Colon (tissue), 2 donors: ENCODE data around the gene B4GALNT3.

ENCODE experiments used
- FAIRE-seq: peaks from 2 replicates; lab custom pipeline; 2012; peaks lifted over from hg19 to GRCh38; lab: Jason Lieb, UNC
- donor health status: control.
- donor health status: control.

Gene B4GALNT3

GRCh38 chr12:510071-510825, 50.5 kb downstream of the B4GALNT3 start:
- no peak for FAIRE-seq

GRCh38 chr12:512933-513332, 53.2 kb downstream of the B4GALNT3 start:
- FAIRE-seq = no peak

- FAIRE-seq = no peak
Measured at GRCh38 chr12:513446-513845, 53.7 kb downstream of the B4GALNT3 start.

- FAIRE-seq = no peak
Measured at GRCh38 chr12:517538-517937, 57.8 kb downstream of the B4GALNT3 start.

DNA sequence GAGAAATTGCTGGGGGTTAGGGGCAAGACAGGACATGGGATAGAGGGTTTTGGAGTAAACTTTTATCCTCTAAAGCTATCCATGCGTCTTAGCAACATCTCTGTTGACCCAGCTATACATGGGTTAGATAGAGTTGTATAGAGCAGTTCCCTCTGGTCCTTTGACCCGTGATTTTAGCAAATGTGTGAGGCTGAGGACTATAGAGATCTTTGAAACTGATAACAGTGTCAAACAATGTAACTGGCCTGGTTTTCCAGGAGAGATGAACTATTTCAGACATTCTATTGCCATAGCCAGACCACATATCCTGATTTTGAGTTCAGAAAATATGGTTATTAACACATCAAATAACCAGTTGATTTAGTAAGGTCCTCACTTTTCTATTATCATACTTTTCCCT, 60.4 kb downstream of the B4GALNT3 start:
- no peak for FAIRE-seq

DNA sequence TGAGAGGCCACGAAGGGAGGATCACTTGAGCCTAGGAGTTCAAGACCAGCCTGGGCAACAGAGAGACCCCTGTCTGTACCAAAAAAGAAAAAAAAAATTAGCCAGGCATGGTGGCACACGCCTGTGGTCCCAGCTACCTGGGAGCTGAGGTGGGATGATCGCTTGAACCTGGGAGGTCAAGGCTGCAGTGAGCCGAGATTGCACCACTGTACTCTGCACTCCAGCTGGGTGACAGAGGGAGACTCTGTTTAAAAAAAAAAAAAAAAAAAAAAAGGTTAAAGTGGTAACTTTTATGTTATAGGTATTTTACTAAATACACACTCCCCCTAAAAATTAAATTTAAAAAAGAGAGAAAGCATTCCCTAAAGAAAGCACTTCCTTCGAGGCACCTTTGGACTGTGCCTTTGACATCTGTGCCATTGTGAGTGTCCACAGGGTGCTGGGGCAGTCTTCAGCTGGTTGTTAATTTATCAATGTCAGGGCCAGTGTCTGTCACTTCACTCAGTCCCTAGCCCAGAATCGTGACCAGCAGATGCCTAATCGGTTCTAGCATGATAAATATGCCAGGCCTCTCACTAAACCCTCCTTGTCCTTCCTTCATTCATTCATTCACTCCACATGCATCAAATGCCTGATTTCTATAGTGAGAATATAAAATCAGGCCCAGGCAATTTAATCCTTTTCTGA, 63.1 kb downstream of the B4GALNT3 start:
- FAIRE-seq = no peak

DNA sequence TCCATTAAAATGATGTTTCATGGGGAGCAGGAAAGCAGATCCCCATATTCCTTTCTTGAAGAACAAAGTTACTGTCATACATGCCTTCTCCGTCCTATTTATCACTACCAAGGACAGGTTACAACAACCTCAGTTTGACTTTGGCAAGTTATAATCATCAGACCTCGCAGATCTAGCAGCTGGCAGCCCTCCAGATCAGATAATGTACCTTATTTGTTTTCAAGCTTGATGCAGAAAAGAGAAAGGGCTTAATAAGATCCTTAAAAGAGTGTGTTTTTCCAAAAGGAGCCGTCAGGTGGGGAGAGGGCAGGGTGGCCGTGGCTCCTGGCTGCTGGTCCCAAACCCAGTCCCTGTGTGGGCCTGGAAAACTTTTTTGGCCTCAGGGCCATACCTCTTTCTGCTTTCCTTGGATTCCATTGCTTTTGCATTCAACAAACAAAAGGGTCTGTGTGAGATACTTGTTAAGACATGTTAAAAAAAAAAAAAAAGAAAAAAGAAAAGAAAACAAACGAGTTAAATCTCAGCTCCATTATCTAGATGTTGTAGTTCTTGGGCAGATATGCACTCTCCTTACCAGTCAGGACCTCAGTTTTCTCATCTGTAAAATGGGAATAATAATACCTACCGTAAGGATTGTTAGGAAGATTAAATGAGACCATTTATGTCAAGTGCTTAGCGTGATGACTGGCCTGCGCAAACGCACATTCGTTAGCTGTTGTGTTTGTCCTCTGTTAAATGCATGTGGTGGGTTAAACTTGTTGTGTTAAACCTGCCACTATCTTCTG, 64.6 kb downstream of the B4GALNT3 start:
- no peak for FAIRE-seq

DNA sequence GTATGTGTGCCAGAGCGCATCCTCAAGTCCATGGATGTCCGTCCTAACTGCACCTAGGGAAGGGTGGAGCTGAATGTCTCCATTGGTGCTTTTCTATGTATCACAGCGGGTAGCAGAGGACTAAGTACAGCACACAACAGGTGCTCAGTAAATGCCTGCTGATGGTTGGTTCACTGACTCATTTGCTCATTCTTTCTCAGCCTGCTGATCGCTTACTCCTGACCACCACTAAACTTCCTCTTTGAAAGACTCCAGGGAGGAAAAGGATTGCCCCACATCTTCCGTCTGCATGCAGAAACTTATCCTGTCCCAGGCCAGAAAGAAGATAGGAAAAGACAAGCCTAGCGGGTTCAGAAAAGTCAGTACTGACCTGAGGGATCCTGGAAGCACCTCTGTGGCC, 66.3 kb downstream of the B4GALNT3 start:
- FAIRE-seq = no peak

GRCh38 chr12:527241-527640, 67.5 kb downstream of the B4GALNT3 start:
- FAIRE-seq = no peak

GRCh38 chr12:527729-528128, 68.0 kb downstream of the B4GALNT3 start:
- FAIRE-seq = no peak

- FAIRE-seq = no peak
Measured at GRCh38 chr12:530308-530707, 70.6 kb downstream of the B4GALNT3 start.

DNA sequence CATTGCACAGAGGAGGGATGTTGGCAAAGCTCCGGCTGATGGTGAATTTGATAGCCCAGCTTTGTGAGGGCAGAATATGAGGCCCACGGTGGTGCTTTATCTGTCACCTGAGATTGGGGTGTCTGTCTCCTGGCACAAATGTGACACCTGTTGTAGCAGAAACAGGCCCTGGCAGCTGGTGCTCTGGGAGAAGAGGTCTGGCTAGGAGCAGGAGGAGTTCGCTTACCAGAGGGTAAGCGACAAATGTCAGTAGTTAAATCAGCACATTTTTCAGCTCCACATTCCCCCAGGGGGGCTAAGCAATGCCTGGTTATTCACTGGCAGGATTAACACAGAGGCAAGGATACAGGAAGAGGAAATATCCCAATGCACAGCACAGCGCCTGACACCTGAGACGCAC, 71.1 kb downstream of the B4GALNT3 start:
- no peak for FAIRE-seq

DNA sequence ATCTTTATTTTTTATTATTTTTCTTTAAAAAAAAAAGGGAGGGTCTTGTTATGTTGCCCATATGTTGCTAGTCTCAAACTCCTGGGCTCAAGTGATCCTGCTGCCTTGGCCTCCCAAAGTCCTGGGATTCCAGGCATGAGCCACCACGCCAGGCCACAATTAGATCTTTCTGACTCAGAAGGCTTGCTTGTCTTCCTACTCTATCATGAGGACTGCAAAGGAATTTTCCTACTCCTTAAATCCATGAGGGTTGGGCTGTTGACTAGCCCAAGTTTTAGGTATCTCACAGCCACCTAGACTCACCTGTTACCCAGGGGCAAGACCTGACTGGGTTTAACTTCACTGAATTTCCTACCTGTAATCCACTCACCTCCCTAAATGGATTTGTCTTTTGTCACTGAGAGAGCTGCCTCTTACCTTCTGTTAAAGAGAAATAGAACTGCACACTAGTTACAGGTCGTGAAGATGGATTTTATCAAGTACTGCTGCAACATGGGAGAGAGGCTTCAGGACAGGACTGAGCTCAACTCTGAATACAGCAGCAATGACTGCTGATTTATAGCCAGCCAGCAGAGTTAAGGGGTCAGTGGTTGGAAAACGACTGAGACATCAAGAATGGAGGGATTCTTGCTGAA, 72.3 kb downstream of the B4GALNT3 start:
- no peak for FAIRE-seq

- no peak for FAIRE-seq
Measured at GRCh38 chr12:532908-533565, 73.3 kb downstream of the B4GALNT3 start.

GRCh38 chr12:533718-534117, 74.0 kb downstream of the B4GALNT3 start:
- FAIRE-seq = no peak

- FAIRE-seq = no peak
Measured at GRCh38 chr12:534216-534615, 74.5 kb downstream of the B4GALNT3 start.

- FAIRE-seq = no peak
Measured at GRCh38 chr12:535396-535795, 75.7 kb downstream of the B4GALNT3 start.

GRCh38 chr12:536751-537245, 77.1 kb downstream of the B4GALNT3 start:
- no peak for FAIRE-seq

DNA sequence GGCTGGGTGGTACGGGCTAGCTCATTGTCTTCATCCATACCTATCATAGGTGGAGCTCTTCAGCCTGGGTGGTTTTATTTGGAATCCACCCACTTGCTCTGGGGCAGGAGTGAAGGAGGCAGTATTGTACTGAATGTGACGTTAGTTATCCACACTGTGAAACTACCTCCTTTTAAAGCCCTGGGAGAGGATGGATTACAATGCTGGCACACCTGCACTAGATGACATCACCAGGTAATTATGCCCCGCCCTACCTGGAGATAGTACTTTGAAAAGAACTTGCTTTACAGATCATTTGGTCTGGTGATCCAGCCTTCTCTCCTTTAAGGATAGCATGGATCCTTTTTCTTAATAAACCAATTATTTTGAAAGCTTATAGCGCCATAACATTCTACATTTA, 78.0 kb downstream of the B4GALNT3 start:
- peak; percentile 78 for FAIRE-seq

DNA sequence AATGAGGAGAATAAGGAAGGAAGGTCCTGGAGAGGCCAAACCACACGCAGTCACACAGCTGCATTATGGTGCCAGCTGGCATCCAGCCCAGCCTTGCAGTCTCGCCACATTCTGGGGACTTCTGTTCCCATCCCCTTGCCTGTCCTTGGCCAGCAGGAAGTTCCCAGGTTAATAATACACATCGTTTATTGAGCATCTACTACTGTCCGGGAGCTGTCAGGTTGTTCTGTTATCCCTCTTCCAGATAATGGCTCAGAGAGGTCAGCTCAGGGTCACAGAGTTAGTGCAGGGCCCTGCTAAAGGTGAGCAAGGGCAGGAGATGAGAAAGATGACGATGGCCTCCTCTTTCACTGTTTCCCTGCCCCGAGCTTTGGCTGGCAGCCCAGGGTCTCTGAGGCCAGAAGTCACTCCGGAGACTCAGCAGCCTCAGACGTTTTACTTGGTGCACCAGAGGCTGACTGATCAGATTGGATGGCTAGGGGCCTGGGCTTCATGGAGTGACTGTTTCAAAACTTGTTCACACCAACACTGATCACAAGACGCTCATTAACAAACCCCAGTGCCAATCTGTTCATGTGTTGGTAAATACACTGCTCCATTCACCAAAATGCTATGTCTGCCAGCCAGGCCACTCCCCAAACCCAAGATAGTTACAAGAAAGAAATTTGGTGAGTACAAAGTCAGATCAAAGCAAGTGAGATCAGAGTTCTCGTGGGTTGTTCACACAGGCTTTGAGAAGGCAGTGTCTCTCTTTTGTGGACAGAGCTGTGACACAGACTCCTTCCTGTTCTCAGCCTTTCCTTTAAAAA, 79.2 kb downstream of the B4GALNT3 start:
- FAIRE-seq = no peak
